WTC11 (cell line): ENCODE measurements around the gene RPL41. TPM values are rescaled to one million over a fixed set of nuclear protein-coding genes. Genes with fewer than 3 reads are reported as not detected.

ENCODE experiments used
- AFF4 ChIP-seq: sonication (generic); formaldehyde crosslinking; IDR thresholded peaks from 2 replicates; pipeline ENCODE4 v1.8.1; 2023; ENCODE audit warnings: mild to moderate bottlenecking, missing genetic modification reagents, borderline replicate concordance
- ATF1 ChIP-seq: sonication (generic); formaldehyde crosslinking; IDR thresholded peaks from 2 replicates; pipeline ENCODE4 v1.8.1; 2023; ENCODE audit warnings: mild to moderate bottlenecking, moderate library complexity, missing genetic modification reagents
- CREM ChIP-seq: sonication (generic); formaldehyde crosslinking; IDR thresholded peaks from 2 replicates; pipeline ENCODE4 v1.8.1; 2022; ENCODE audit warnings: mild to moderate bottlenecking, missing genetic modification reagents, moderate library complexity
- E2F5 ChIP-seq: sonication (generic); formaldehyde crosslinking; IDR thresholded peaks from 2 replicates; pipeline ENCODE4 v1.8.1; 2022; ENCODE audit warnings: mild to moderate bottlenecking, moderate library complexity, missing genetic modification reagents
- FOXK1 ChIP-seq: sonication (generic); formaldehyde crosslinking; IDR thresholded peaks from 2 replicates; pipeline ENCODE4 v1.8.0; 2022; ENCODE audit warnings: mild to moderate bottlenecking, moderate library complexity, missing genetic modification reagents
- FOXP4 ChIP-seq: sonication (generic); formaldehyde crosslinking; IDR thresholded peaks from 2 replicates; pipeline ENCODE4 v1.8.0; 2022; ENCODE audit warnings: mild to moderate bottlenecking, missing genetic modification reagents
- GRHL2 ChIP-seq: fragments of 250-450 bp; sonication (Bioruptor Pico); IDR thresholded peaks from 2 replicates; pipeline ENCODE4 v1.8.0; 2022; ENCODE audit warnings: mild to moderate bottlenecking, moderate library complexity; ENCODE audit not compliant: insufficient replicate concordance, severe bottlenecking
- HMGA2 ChIP-seq: fragments of 250-450 bp; sonication (Bioruptor Pico); IDR thresholded peaks from 2 replicates; pipeline ENCODE4 v1.4.0; 2021; ENCODE audit warnings: mild to moderate bottlenecking, moderate library complexity
- IRF2 ChIP-seq: sonication (generic); formaldehyde crosslinking; IDR thresholded peaks from 2 replicates; pipeline ENCODE4 v1.8.0; 2022; ENCODE audit warnings: low read depth, missing genetic modification reagents, borderline replicate concordance
- JUN ChIP-seq: sonication (generic); formaldehyde crosslinking; IDR thresholded peaks from 2 replicates; pipeline ENCODE4 v1.8.0; 2023; ENCODE audit warnings: mild to moderate bottlenecking, missing genetic modification reagents
- NR2C2 ChIP-seq: sonication (generic); formaldehyde crosslinking; IDR thresholded peaks from 2 replicates; pipeline ENCODE4 v1.8.0; 2022; ENCODE audit warnings: mild to moderate bottlenecking, missing genetic modification reagents
- OVOL2 ChIP-seq: fragments of 250-450 bp; sonication (Bioruptor Pico); IDR thresholded peaks from 2 replicates; pipeline ENCODE4 v1.9.0; 2021; ENCODE audit warnings: mild to moderate bottlenecking, borderline replicate concordance
- PRRX2 ChIP-seq: fragments of 250-450 bp; sonication (Bioruptor Pico); IDR thresholded peaks from 2 replicates; pipeline ENCODE4 v1.8.0; 2021; ENCODE audit warnings: mild to moderate bottlenecking
- SMAD4 ChIP-seq: sonication (generic); formaldehyde crosslinking; IDR thresholded peaks from 2 replicates; pipeline ENCODE4 v1.8.0; 2022; ENCODE audit warnings: mild to moderate bottlenecking, missing genetic modification reagents
- TEAD4 ChIP-seq: sonication (generic); formaldehyde crosslinking; IDR thresholded peaks from 2 replicates; pipeline ENCODE4 v1.8.0; 2022; ENCODE audit warnings: mild to moderate bottlenecking, missing genetic modification reagents
- USF1 ChIP-seq: sonication (generic); formaldehyde crosslinking; IDR thresholded peaks from 2 replicates; pipeline ENCODE4 v1.8.0; 2022; ENCODE audit warnings: mild to moderate bottlenecking, missing genetic modification reagents
- ZNF317 ChIP-seq: sonication (generic); formaldehyde crosslinking; IDR thresholded peaks from 2 replicates; pipeline ENCODE4 v1.8.1; 2023; ENCODE audit warnings: low read depth, mild to moderate bottlenecking, moderate library complexity, missing genetic modification reagents, borderline replicate concordance
- ZNF396 ChIP-seq: fragments of 250-450 bp; sonication (Bioruptor Pico); IDR thresholded peaks from 2 replicates; pipeline ENCODE4 v1.8.0; 2021; ENCODE audit warnings: mild to moderate bottlenecking, moderate library complexity, borderline replicate concordance
- ZNF425 ChIP-seq: fragments of 250-450 bp; sonication (Bioruptor Pico); conservative IDR thresholded peaks from 2 replicates; pipeline ENCODE4 v1.9.0; 2021; ENCODE audit warnings: mild to moderate bottlenecking
- ZSCAN18 ChIP-seq: fragments of 250-450 bp; sonication (Bioruptor Pico); IDR thresholded peaks from 2 replicates; pipeline ENCODE4 v2.1.2; 2022; ENCODE audit warnings: mild to moderate bottlenecking, moderate library complexity
- total RNA-seq: library from RNA; stranded (reverse); gene quantifications from 3 replicates; pipeline ENCODE4 v1.2.3, GENCODE V29; 2021
- TF ChIP-seq, protein P1 (sequence below): sonication (generic); formaldehyde crosslinking; IDR thresholded peaks from 2 replicates; pipeline ENCODE4 v1.8.1; 2022; ENCODE audit warnings: missing genetic modification reagents, borderline replicate concordance
- TF ChIP-seq, protein P2 (sequence below): sonication (generic); formaldehyde crosslinking; IDR thresholded peaks from 2 replicates; pipeline ENCODE4 v1.8.1; 2022; ENCODE audit warnings: low read depth, missing genetic modification reagents, borderline replicate concordance
- TF ChIP-seq, protein P3 (sequence below): sonication (generic); formaldehyde crosslinking; IDR thresholded peaks from 2 replicates; pipeline ENCODE4 v1.8.0; 2022; ENCODE audit warnings: mild to moderate bottlenecking, missing genetic modification reagents

The RPL41 gene
- total RNA-seq, 1 experiment from 2014 or later, result 4,004 TPM

DNA sequence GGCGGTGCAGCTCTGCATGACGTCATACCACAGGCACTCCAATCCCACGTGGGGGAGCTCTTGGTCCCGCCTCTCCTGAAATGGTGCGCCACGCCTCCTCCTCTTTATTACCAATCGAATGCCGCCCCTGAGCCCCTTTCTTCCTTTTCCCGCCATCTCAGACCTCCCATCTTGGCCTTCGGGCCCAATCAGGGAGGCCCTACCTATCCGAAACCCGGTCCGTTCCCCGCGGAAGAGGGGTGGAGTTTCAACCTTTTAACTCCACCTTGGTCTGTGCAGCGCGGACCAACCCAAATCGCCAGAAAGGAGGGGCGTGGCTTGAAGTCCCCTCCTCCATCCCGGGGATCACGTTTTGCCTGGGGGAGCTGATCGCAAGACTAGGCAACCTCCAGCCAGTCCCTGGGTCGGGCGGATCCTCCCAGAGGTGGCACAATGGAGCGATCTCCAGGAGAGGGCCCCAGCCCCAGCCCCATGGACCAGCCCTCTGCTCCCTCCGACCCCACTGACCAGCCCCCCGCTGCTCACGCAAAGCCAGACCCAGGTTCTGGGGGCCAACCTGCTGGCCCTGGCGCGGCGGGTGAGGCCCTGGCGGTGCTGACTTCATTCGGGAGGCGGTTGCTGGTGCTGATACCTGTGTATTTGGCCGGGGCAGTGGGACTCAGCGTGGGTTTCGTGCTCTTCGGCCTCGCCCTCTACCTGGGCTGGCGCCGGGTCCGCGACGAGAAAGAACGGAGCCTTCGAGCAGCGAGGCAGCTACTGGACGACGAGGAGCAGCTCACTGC is 11.6 kb downstream of the RPL41 start, which contains the start of gene ESYT1 (continued):
- TF ChIP-seq USF1 (CRISPR knock-in tag), result peak; percentile 69; the same call in 1 of the 2 replicates
- no peak for TF ChIP-seq AFF4
- no peak for TF ChIP-seq IRF2 (CRISPR knock-in tag)
- TF ChIP-seq ZNF317 (CRISPR knock-in tag), result no peak
- TF ChIP-seq TEAD4 (CRISPR knock-in tag), result no peak
- TF ChIP-seq ZSCAN18 (CRISPR knock-in tag), result no peak
- no peak for TF ChIP-seq SMAD4 (CRISPR knock-in tag)
- TF ChIP-seq FOXP4 (CRISPR knock-in tag), result peak; percentile 69; the same call in 1 of the 2 replicates
- no peak for TF ChIP-seq JUN
- TF ChIP-seq FOXK1 (CRISPR knock-in tag), result peak; percentile 53; the same call in 1 of the 2 replicates
- TF ChIP-seq ZNF396, result no peak
- TF ChIP-seq PRRX2, result no peak
- TF ChIP-seq, protein P1, sequence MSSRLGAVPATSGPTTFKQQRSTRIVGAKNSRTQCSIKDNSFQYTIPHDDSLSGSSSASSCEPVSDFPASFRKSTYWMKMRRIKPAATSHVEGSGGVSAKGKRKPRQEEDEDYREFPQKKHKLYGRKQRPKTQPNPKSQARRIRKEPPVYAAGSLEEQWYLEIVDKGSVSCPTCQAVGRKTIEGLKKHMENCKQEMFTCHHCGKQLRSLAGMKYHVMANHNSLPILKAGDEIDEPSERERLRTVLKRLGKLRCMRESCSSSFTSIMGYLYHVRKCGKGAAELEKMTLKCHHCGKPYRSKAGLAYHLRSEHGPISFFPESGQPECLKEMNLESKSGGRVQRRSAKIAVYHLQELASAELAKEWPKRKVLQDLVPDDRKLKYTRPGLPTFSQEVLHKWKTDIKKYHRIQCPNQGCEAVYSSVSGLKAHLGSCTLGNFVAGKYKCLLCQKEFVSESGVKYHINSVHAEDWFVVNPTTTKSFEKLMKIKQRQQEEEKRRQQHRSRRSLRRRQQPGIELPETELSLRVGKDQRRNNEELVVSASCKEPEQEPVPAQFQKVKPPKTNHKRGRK (CRISPR knock-in tag), result no peak
- no peak for TF ChIP-seq ATF1
- TF ChIP-seq GRHL2 (CRISPR knock-in tag), result no peak
- no peak for TF ChIP-seq ZNF425
- TF ChIP-seq CREM (CRISPR knock-in tag), result no peak; the same call in 1 of the 2 replicates
- TF ChIP-seq, protein P2, sequence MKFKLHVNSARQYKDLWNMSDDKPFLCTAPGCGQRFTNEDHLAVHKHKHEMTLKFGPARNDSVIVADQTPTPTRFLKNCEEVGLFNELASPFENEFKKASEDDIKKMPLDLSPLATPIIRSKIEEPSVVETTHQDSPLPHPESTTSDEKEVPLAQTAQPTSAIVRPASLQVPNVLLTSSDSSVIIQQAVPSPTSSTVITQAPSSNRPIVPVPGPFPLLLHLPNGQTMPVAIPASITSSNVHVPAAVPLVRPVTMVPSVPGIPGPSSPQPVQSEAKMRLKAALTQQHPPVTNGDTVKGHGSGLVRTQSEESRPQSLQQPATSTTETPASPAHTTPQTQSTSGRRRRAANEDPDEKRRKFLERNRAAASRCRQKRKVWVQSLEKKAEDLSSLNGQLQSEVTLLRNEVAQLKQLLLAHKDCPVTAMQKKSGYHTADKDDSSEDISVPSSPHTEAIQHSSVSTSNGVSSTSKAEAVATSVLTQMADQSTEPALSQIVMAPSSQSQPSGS, result no peak
- TF ChIP-seq HMGA2, result 0 out of 2 replicates have a peak, but pooled peaks have one; percentile 25
- TF ChIP-seq, protein P3, sequence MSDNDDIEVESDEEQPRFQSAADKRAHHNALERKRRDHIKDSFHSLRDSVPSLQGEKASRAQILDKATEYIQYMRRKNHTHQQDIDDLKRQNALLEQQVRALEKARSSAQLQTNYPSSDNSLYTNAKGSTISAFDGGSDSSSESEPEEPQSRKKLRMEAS (CRISPR knock-in tag), result peak; percentile 82
- no peak for TF ChIP-seq OVOL2 (CRISPR knock-in tag)
- peak; percentile 93; the same call in 1 of the 2 replicates for TF ChIP-seq E2F5
- TF ChIP-seq NR2C2 (CRISPR knock-in tag), result no peak
